ENCODE data around the gene METRNL.

DNA sequence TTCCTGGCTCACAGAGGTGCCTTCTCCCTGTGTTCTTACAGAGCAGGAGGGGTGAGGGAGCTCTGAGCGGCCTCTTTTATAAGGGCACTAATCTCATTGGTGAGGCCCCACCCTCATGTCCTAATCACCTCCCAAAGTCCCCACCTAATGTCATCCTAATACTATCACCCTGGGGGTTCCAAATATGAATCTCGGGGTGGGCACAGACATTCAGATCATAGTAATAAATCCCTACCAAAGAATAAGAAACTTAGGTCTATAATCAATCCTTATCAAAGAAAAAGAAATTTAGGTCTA lies 32.3 kb upstream of the METRNL start:
- no peak for TF ChIP-seq FOXK2 (IDR thresholded peaks at IDR 0.05)
- TF ChIP-seq FOXM1 (IDR thresholded peaks at IDR 0.05; ENCODE audit: borderline replicate concordance) = no peak
- no peak for TF ChIP-seq SP1 (IDR thresholded peaks at IDR 0.05)
- no peak for TF ChIP-seq BHLHE40 (IDR thresholded peaks at IDR 0.05; ENCODE audit: borderline replicate concordance)
- TF ChIP-seq, protein P1, sequence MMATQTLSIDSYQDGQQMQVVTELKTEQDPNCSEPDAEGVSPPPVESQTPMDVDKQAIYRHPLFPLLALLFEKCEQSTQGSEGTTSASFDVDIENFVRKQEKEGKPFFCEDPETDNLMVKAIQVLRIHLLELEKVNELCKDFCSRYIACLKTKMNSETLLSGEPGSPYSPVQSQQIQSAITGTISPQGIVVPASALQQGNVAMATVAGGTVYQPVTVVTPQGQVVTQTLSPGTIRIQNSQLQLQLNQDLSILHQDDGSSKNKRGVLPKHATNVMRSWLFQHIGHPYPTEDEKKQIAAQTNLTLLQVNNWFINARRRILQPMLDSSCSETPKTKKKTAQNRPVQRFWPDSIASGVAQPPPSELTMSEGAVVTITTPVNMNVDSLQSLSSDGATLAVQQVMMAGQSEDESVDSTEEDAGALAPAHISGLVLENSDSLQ (IDR thresholded peaks at IDR 0.05) = no peak
- TF ChIP-seq L3MBTL2 (conservative IDR thresholded peaks at IDR 0.05) = no peak
- TF ChIP-seq HDGF (IDR thresholded peaks at IDR 0.05; ENCODE audit: borderline replicate concordance) = no peak
- no peak for TF ChIP-seq CTBP1 (IDR thresholded peaks at IDR 0.05; ENCODE audit: borderline replicate concordance)
- TF ChIP-seq ZNF384 (IDR thresholded peaks at IDR 0.05) = no peak
- no peak for TF ChIP-seq ELF4 (IDR thresholded peaks at IDR 0.05)
- no peak for TF ChIP-seq LEF1 (IDR thresholded peaks at IDR 0.05; ENCODE audit: borderline replicate concordance)
- no peak for TF ChIP-seq TARDBP (IDR thresholded peaks at IDR 0.05)
- TF ChIP-seq SUZ12 (IDR thresholded peaks at IDR 0.05) = no peak
- no peak for TF ChIP-seq NFRKB (IDR thresholded peaks at IDR 0.05)
